Endothelial cell of umbilical vein (primary cell): ENCODE results near the gene SIRT3.

Source experiments
- EZH2 ChIP-seq: IDR thresholded peaks from 2 replicates; pipeline ENCODE4 v1.6.1; 2012; ENCODE audit warnings: borderline replicate concordance, low read depth, mild to moderate bottlenecking, moderate library complexity, low read length, inconsistent platforms; ENCODE audit not compliant: severe bottlenecking
- POLR2A ChIP-seq: IDR thresholded peaks from 2 replicates; pipeline ENCODE4 v1.6.1; 2012; ENCODE audit warnings: low read depth, mild to moderate bottlenecking, control low read depth, low read length
- POLR2AphosphoS5 ChIP-seq: IDR thresholded peaks from 2 replicates; pipeline ENCODE4 v1.6.1; 2012; ENCODE audit warnings: low read depth, mild to moderate bottlenecking, control low read depth, low read length, moderate library complexity; ENCODE audit not compliant: insufficient read depth
- TF ChIP-seq, protein P1 (sequence below), 2 donors: IDR thresholded peaks; 1 replicate in 1 of 2; 2 replicates in 1 of 2; pipeline ENCODE4 v1.5.1; 2011; ENCODE audit warnings: low read length in 2 of 2, mild to moderate bottlenecking in 2 of 2, moderate library complexity in 2 of 2, control low read depth in 1 of 2, inconsistent platforms in 1 of 2, low read depth in 1 of 2; ENCODE audit not compliant: insufficient read depth in 1 of 2; ENCODE audit errors: extremely low read depth in 1 of 2

GRCh38 chr11:267491-267994, 31.4 kb upstream of the SIRT3 start:
- TF ChIP-seq POLR2AphosphoS5 (no peak), EZH2 (no peak), POLR2A (no peak)
- TF ChIP-seq, protein P1, sequence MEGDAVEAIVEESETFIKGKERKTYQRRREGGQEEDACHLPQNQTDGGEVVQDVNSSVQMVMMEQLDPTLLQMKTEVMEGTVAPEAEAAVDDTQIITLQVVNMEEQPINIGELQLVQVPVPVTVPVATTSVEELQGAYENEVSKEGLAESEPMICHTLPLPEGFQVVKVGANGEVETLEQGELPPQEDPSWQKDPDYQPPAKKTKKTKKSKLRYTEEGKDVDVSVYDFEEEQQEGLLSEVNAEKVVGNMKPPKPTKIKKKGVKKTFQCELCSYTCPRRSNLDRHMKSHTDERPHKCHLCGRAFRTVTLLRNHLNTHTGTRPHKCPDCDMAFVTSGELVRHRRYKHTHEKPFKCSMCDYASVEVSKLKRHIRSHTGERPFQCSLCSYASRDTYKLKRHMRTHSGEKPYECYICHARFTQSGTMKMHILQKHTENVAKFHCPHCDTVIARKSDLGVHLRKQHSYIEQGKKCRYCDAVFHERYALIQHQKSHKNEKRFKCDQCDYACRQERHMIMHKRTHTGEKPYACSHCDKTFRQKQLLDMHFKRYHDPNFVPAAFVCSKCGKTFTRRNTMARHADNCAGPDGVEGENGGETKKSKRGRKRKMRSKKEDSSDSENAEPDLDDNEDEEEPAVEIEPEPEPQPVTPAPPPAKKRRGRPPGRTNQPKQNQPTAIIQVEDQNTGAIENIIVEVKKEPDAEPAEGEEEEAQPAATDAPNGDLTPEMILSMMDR (IDR thresholded peaks at IDR 0.05; ENCODE audit: extremely low read depth in 1 of 2, insufficient read depth in 1 of 2, low read depth in 1 of 2, low read length in 2 of 2), result no peak
